Epithelial cell of proximal tubule (primary cell): Measurements from ENCODE around the gene TFAP2A. TPM values are rescaled to one million over a fixed set of nuclear protein-coding genes. Genes with fewer than 3 reads are reported as not detected.

Experiments used
- DNase-seq: peaks from one replicate; pipeline ENCODE4 v3.0.0-alpha.2; 2011; ENCODE audit warnings: low read depth
- H3K4me3 ChIP-seq: 2 replicates; pipeline ENCODE4 v1.5.1; 2011; ENCODE audit warnings: low read depth, mild to moderate bottlenecking, low read length
- total RNA-seq: library from RNA; depleted of rRNA; stranded (reverse); fragments of >200 nt; gene quantifications from 2 replicates; pipeline ENCODE4 v1.2.3, GENCODE V29; 2015
- TF ChIP-seq, protein P1 (sequence below): conservative IDR thresholded peaks from 2 replicates; pipeline ENCODE4 v1.5.1; 2012; ENCODE audit warnings: low read depth, mild to moderate bottlenecking, low read length

Gene TFAP2A
- total RNA-seq, 1 donor from 2014 or later: 17.8 TPM

DNA sequence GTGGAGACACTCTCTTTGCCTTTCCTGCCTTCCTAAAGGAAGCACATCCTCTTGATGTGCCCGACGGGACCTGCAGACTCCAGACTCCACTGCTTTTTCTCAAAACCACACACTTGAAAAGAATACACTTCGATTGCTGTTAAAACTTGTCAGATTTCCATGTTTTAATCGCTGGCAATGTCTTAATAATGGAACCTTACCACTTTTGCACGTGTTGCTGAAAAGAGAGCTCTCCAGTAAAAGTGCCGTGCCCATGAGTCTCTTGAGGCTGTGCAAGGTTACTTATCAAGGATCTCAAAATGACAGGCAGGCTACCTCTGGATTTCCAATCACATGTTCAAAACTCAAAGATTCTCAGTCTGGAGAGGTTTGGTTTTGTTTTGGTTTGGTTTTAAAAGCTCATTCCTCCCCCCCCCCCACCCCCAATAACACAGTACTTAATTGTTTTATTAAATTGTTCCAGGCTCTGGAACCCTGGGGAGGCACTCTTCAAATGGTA lies 12.0 kb upstream of the TFAP2A start:
- DNase-seq: no peak
- H3K4me3 ChIP-seq: peak overlapping the region; percentile 60
- TF ChIP-seq, protein P1, sequence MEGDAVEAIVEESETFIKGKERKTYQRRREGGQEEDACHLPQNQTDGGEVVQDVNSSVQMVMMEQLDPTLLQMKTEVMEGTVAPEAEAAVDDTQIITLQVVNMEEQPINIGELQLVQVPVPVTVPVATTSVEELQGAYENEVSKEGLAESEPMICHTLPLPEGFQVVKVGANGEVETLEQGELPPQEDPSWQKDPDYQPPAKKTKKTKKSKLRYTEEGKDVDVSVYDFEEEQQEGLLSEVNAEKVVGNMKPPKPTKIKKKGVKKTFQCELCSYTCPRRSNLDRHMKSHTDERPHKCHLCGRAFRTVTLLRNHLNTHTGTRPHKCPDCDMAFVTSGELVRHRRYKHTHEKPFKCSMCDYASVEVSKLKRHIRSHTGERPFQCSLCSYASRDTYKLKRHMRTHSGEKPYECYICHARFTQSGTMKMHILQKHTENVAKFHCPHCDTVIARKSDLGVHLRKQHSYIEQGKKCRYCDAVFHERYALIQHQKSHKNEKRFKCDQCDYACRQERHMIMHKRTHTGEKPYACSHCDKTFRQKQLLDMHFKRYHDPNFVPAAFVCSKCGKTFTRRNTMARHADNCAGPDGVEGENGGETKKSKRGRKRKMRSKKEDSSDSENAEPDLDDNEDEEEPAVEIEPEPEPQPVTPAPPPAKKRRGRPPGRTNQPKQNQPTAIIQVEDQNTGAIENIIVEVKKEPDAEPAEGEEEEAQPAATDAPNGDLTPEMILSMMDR: no peak

DNA sequence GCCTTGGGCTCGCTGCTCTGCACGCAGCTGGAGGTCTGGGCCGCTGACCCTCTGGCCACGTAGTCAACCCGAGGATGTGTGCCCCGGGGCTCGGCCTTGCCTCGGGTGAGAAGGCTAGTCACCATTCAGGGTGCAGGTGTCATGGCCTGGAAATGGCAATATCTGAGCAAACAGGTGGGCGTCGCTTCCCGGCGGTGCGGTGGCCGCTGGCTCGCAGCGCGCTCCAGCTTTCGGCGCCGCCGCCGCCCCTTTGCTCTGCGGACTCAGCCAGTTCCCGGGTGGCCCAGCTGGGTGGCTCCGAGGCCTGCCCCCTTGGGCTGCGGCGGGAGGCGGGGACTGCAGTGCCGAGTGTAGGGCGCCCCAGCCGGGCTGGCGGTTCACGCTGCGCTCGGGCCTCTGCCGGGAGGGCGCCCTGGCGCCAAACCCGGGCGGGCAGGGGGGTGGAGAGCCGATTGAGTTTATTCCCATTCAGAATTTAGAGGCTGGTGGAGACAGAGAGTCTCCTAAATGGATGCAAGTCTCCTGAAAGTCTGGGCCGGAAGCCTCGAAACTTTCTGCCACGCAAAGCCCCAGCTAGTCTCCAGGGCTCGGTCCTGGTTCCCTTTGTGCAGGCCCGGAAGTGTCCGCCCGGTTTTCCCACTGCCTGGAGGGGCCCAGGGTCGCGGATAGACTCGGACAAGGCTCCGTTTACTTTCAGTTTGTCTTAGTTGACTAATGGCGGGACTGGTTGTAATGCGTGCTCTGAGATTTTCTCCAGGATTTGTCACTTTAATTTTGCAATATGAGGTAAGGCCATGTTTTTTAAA lies 11.3 kb upstream of the TFAP2A start:
- TF ChIP-seq, protein P1: no peak
- H3K4me3 ChIP-seq: peak overlapping the region; percentile 60
- DNase-seq: no peak

DNA sequence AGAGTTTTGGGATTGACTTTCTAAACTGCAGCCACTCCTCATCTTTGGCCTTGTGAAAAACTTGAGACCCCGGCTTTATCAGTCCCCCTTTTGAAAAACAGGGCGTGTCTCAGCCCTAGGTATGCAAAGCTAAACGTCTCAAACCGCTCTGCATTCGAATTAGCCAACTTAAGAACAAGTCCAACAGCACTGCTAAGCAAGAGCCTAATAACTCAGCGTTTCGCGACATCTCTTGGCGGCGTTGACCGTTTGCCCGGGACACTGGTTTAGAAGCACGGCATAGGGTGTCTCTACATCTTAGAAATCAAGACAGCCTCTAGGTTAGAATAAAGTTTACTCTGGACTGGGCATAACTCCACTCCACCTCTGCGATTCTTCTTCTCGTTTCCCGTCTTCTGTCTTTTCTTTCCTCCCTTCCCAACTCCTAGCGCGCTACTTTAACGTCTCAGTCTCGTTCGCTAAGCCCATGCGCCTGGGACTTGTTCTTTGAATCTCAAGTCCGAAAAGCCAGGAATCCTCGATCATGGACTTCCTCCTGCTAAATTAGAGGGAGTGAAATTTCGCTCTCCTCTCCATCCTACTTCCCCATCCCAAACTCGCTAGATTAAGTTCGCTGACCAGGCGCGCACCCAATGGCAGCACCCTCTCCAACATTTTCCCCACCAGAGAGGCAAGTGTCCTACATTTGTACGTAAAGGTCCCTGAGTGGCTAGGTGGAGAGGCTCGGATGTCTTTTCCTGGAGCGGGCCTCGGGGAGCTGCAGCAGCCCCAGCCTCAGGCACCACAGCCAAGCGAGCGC lies 10.5 kb upstream of the TFAP2A start:
- peak overlapping the region; percentile 60 for H3K4me3 ChIP-seq
- no peak for DNase-seq
- TF ChIP-seq, protein P1: no peak

DNA sequence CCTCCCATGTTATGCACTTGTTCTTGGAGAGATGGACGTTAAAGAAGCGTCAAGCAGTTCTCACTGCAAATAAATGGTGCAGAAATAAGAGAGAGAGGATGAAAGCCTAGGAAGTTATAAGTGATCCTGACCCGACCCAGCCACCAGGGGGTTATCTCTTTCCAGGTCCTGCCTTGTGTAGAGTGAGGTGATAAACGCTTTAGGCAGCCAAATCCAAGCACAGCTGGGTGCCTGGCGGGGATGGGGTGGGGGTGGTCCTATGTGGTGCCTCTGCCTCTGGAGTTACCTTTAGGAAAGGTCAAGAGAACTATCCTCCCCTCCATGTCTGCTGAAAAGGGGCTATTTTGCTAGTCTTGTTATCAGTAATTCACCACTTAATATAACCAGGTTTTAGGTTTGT lies 9.2 kb upstream of the TFAP2A start:
- TF ChIP-seq, protein P1: peak; percentile 43
- no peak for DNase-seq

DNA sequence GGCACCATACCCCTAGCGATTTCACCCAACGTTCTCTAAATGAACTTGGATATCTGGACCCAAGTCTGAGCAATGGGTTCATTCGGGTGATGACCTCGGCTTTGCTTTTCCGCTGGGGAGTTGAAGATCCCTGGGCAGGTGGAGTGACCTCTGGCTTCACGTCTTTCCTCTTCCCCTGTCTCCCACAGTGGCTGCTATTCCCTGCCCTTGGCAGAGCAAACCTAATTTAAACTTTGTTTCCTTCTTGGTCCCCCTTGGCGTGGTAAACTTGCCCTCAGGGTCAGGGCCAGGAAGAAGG lies 7.8 kb upstream of the TFAP2A start:
- no peak overlapping the region for H3K4me3 ChIP-seq
- TF ChIP-seq, protein P1: no peak
- DNase-seq: no peak

More for the DNA sequence above, 9.2 kb upstream of the TFAP2A start:
- H3K4me3 ChIP-seq: no peak overlapping the region

DNA sequence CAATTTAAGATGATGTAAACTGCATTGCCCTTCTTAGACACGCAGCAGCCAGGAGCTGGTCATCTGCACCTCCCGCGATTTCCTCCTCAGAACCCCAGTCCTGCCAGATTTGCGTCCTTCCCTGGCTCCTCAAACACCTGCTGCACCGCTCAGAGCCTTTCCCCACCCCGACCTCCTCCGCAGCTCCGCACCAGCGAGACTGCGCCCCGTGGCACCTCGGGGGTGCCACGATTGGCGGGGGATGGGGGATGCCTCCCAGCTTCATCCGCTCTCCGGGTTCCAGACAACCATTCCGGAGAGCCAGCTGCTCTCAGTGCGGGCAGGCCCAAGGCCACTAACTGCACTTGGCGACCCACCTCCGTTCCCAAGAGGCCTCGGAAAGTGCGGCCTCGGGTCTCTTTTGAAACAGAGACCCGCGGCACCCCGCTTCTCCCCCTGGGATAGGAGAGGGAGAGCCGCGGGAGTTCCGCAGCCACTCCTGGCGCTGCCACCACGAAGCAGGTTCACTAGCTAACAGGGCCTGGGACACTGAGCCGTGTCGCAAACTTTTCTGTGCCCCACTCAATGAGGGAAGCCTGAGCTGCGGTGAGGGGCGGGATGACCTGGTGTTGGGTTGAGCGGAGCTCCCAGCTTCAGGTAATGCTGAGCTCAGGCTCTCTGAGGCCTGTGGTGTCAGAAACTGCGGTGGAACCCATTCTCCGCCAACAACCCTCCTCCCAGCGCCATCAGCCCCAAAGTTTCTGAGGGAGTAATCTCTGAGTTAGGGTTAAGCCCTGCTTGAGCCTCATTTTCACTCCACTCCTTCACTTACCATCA lies 7.3 kb upstream of the TFAP2A start:
- TF ChIP-seq, protein P1: no peak
- no peak for DNase-seq
- no peak overlapping the region for H3K4me3 ChIP-seq
